ENCODE measurements around the gene ANKRD18A. TPM values are rescaled to one million over a fixed set of nuclear protein-coding genes. Genes with fewer than 3 reads are reported as not detected.
A peak's percentile ranks its signal among the peaks of the same experiment; 100 is the strongest.
"Not testable (repeated sequence)": the region's sequence is repeated elsewhere in the genome, so short reads cannot be mapped to it uniquely, and the experiment has no call there.

Gene ANKRD18A
- total and polyA plus RNA-seq, 10 donors = 0.02 to 3.4 (median 0.68) TPM; not detected in 1

- Histone ChIP-seq H3K27ac (peak overlapping the region in 1 of 8 donors; percentile 36), H3K27me3 (replicated peaks in 1 of 7) (peaks cover 8 to 93% (median 61%) of the 10 kb centered on the region in 7 donors)
Measured at GRCh38 chr9:38619556-38620447, 594 bp downstream of the ANKRD18A start.

GRCh38 chr9:38598029-38598745 is 22.2 kb downstream of the ANKRD18A start:
- H3K4me3 ChIP-seq; H3K36me3 ChIP-seq; H3K9me3 ChIP-seq; H3K27me3 ChIP-seq (replicated peaks in 1 of 7); H3K27ac ChIP-seq; DNase-seq; intact Hi-C loops (cut with DNase I; ENCODE audit: low total_unique reads); H3K4me1 ChIP-seq: not testable (repeated sequence)
- WGBS, 5 donors = 42 to 71% (median 66%) methylated on average over 2 of the region's 2 CpGs

More at GRCh38 chr9:38619556-38620447, 594 bp downstream of the ANKRD18A start:
- peaks cover 0 to 17% (median 12%) of the 10 kb centered on the region in 8 donors for H3K9me3 ChIP-seq
- peaks cover 21 to 40% (median 32%) of the 10 kb centered on the region in 6 donors for H3K4me1 ChIP-seq
- TF ChIP-seq, protein P1, sequence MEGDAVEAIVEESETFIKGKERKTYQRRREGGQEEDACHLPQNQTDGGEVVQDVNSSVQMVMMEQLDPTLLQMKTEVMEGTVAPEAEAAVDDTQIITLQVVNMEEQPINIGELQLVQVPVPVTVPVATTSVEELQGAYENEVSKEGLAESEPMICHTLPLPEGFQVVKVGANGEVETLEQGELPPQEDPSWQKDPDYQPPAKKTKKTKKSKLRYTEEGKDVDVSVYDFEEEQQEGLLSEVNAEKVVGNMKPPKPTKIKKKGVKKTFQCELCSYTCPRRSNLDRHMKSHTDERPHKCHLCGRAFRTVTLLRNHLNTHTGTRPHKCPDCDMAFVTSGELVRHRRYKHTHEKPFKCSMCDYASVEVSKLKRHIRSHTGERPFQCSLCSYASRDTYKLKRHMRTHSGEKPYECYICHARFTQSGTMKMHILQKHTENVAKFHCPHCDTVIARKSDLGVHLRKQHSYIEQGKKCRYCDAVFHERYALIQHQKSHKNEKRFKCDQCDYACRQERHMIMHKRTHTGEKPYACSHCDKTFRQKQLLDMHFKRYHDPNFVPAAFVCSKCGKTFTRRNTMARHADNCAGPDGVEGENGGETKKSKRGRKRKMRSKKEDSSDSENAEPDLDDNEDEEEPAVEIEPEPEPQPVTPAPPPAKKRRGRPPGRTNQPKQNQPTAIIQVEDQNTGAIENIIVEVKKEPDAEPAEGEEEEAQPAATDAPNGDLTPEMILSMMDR (IDR thresholded peaks at IDR 0.05 in 8 of 11, conservative IDR thresholded peaks at IDR 0.05 in 3 of 11) = no peak
- TF ChIP-seq POLR2A (IDR thresholded peaks at IDR 0.05) (no peak), POLR2AphosphoS5 (IDR thresholded peaks at IDR 0.05) (no peak)
- no peaks in the 10 kb centered on the region for H3K36me3 ChIP-seq
- 3 to 6% (median 4%) methylated on average over 26 to 58 of the region's 58 CpGs for WGBS, 5 donors
- intact Hi-C loops (cut with DNase I; ENCODE audit: low total_unique reads) = no loop called here
- H3K4me3 ChIP-seq = peak overlapping the region; percentile 20 to 79 (median 55)
- DNase-seq = peak; percentile 80

- 64 to 91% (median 83%) methylated on average over 3 of the region's 3 CpGs for WGBS, 5 donors
- H3K36me3 ChIP-seq; H3K27ac ChIP-seq; H3K9me3 ChIP-seq; H3K4me1 ChIP-seq; DNase-seq; H3K27me3 ChIP-seq (replicated peaks in 1 of 7); H3K4me3 ChIP-seq; intact Hi-C loops (cut with DNase I; ENCODE audit: low total_unique reads): not testable (repeated sequence)
Measured at GRCh38 chr9:38595117-38595516, 25.3 kb downstream of the ANKRD18A start.

DNA sequence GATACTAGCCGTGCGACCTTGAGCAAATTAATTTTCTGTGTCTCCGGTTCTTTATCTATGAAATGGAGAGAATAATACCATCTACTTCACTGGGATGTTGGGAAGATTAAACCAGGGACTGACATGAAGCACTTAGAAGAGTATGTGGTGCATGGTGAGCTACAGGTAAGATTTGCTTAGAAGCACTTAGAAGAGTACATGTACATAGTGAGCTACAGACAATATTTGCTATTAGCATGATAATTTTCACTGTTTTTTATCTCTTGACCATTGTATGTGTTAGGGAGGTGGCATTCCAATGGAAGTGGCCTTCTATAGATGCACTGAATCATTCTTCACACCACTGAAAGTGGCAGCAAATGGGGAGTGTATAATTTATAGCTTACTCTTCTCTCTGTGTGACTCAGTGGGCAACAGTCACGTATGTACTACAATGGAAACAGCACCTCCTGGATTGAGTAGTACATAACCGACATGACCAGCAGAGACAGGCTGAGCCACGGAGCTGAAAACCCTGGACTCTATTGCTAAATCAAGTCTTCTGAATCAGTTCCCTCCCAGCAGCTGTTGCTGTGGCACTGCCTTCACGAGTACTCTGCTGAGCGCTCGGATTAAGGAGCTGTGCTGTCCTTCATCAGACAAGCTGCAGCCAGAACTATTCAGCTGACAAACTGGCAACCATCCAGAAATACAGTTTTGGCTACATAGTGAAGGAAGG is 28.9 kb downstream of the ANKRD18A start:
- H3K9me3 ChIP-seq; DNase-seq; H3K27ac ChIP-seq; H3K4me1 ChIP-seq; intact Hi-C loops (cut with DNase I; ENCODE audit: low total_unique reads); H3K36me3 ChIP-seq; H3K4me3 ChIP-seq; H3K27me3 ChIP-seq (replicated peaks in 1 of 7): not testable (repeated sequence)
- 60 to 77% (median 73%) methylated on average over 6 to 9 of the region's 9 CpGs for WGBS, 5 donors

DNA sequence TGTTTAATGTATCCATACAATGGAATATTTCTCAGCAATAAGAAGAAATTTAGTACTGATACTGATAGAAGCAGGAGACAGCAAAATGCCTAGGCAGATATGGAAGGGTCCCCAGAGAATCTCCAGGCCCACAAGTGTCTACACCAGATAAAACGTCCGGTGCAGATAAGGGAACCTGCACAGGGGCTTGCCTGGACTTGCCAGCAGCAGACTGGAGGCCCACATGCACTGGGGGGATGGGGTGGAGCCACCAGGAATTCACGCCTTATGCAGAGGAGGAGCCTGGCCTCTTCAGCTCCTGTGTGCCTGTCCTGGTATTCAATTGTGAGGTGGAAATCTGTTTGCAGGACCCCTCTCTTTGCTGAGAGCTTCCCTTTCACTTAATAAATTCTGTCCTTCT is 36.6 kb downstream of the ANKRD18A start:
- H3K27me3 ChIP-seq (replicated peaks in 1 of 7); H3K4me3 ChIP-seq; DNase-seq; H3K36me3 ChIP-seq; H3K9me3 ChIP-seq; intact Hi-C loops (cut with DNase I; ENCODE audit: low total_unique reads); H3K27ac ChIP-seq; H3K4me1 ChIP-seq: not testable (repeated sequence)
- WGBS, 5 donors = 46 to 76% (median 73%) methylated on average over 2 to 3 of the region's 3 CpGs

- H3K9me3 ChIP-seq; DNase-seq; intact Hi-C loops (cut with DNase I; ENCODE audit: low total_unique reads); H3K27ac ChIP-seq; H3K36me3 ChIP-seq; H3K4me1 ChIP-seq; H3K4me3 ChIP-seq; H3K27me3 ChIP-seq (replicated peaks in 1 of 7): not testable (repeated sequence)
- WGBS, 5 donors = 84 to 92% (median 88%) methylated on average over 3 of the region's 3 CpGs
Measured at GRCh38 chr9:38580112-38580511, 40.3 kb downstream of the ANKRD18A start.

DNA sequence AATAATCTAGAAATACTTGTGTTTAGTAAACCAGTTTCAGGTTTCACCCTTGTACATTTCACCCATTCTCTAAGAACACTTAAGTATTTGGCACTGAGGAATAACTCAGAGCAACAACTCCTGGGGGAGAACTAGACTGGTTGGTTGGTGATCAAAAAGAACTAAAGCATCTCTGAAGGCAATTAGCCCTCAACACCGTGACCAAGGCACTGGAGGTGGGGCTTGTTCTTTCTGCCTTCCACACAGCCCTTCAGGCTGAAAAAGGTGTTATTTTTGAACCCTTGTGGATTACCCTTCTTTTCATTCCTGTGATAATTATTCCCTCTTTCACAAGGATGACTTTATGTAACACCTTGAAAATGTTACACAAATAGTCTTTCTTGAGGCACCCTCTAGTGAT is 44.2 kb downstream of the ANKRD18A start:
- H3K27me3 ChIP-seq (replicated peaks in 1 of 7); H3K27ac ChIP-seq; H3K4me3 ChIP-seq; intact Hi-C loops (cut with DNase I; ENCODE audit: low total_unique reads); H3K4me1 ChIP-seq; DNase-seq; H3K9me3 ChIP-seq; H3K36me3 ChIP-seq: not testable (repeated sequence)
- WGBS, 5 donors = 27 to 55% (median 41%) methylated on average over 1 of the region's 1 CpG

GRCh38 chr9:38566048-38566447 is 54.3 kb downstream of the ANKRD18A start:
- H3K27me3 ChIP-seq (replicated peaks in 1 of 7); DNase-seq; H3K4me1 ChIP-seq; intact Hi-C loops (cut with DNase I; ENCODE audit: low total_unique reads); H3K9me3 ChIP-seq; H3K27ac ChIP-seq; H3K4me3 ChIP-seq; H3K36me3 ChIP-seq: not testable (repeated sequence)
- WGBS, 5 donors = 85 to 100% (median 89%) methylated on average over 1 of the region's 1 CpG; no CpG with 5 or more reads in 2 of the 5 donors

GRCh38 chr9:38565178-38565577 is 55.2 kb downstream of the ANKRD18A start:
- H3K9me3 ChIP-seq; H3K4me1 ChIP-seq; intact Hi-C loops (cut with DNase I; ENCODE audit: low total_unique reads); H3K4me3 ChIP-seq; H3K27me3 ChIP-seq (replicated peaks in 1 of 7); DNase-seq; H3K27ac ChIP-seq; H3K36me3 ChIP-seq: not testable (repeated sequence)
- WGBS, 5 donors = 67 to 93% (median 80%) methylated on average over 2 of the region's 4 CpGs; no CpG with 5 or more reads in 1 of the 5 donors

All from spleen (tissue), 11 donors.